Renal cortex interstitium (tissue), 11 donors: ENCODE measurements around the gene TPSAB1. TPM values are rescaled to one million over a fixed set of nuclear protein-coding genes. Genes with fewer than 3 reads are reported as not detected.
"Not testable (repeated sequence)": the region's sequence is repeated elsewhere in the genome, so short reads cannot be mapped to it uniquely, and the experiment has no call there.

Source experiments
- DNase-seq, 11 donors: peaks; one replicate each; pipeline ENCODE4 v3.0.0-alpha.2; 2013; ENCODE audit warnings: low read depth in 9 of 11, low spot score in 4 of 11; ENCODE audit errors: extremely low read depth in 1 of 11
- polyA plus RNA-seq, 3 donors: library from polyadenylated mRNA; unstranded; fragments of 120-200 nt; gene quantifications; one replicate each; pipeline ENCODE4 v1.2.1, GENCODE V29; 2013; ENCODE audit not compliant: insufficient read length in 3 of 3

The TPSAB1 gene
- polyA plus RNA-seq, 3 donors: 0.22 TPM; not detected in 2

- DNase-seq: no peak
Measured at GRCh38 chr16:1220841-1221627, 19.5 kb upstream of the TPSAB1 start.

DNA sequence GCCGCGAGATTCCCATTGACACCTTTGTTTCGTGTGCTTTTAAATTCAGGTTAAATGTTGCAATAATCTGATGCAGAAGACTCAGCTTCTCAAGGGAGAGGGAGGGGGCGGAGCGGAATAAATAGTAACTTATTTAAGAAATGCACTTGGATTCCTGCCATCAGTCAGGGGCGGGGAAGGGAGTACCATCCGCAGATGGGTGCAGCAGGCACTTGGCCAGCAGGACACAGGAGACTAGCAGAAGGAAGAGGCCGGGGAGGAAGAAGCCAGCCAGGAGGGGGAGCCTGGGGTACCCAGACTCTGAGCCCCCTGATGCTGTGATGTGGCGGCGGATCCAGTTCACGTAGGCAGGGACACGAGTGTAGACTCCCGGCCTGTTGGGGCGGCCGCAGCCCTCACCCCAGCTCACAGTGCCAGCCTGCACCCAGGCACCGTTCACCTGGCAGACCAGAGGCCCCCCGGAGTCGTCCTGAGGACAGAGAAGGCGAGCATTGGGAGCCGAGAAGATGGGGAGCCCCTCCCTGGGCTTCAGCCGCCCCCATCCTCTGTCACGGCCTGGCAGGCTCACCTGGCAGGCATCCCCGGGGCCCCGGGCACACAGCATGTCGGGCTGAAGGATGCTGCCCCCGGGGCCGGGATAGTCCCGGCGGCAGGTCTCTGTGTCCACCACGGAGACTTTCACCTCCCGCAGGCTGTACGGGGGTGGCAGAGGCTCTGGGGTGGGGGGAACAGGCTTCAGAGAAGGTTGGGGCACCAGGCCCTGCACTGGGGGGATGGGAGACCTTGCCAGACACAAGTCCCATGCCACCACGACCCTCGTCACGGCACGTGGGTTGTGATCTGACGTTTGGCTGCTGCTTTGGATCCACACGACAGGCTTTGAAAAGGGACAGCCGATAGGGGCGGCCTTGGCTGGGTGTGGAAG is 18.6 kb upstream of the TPSAB1 start:
- DNase-seq: no peak

DNA sequence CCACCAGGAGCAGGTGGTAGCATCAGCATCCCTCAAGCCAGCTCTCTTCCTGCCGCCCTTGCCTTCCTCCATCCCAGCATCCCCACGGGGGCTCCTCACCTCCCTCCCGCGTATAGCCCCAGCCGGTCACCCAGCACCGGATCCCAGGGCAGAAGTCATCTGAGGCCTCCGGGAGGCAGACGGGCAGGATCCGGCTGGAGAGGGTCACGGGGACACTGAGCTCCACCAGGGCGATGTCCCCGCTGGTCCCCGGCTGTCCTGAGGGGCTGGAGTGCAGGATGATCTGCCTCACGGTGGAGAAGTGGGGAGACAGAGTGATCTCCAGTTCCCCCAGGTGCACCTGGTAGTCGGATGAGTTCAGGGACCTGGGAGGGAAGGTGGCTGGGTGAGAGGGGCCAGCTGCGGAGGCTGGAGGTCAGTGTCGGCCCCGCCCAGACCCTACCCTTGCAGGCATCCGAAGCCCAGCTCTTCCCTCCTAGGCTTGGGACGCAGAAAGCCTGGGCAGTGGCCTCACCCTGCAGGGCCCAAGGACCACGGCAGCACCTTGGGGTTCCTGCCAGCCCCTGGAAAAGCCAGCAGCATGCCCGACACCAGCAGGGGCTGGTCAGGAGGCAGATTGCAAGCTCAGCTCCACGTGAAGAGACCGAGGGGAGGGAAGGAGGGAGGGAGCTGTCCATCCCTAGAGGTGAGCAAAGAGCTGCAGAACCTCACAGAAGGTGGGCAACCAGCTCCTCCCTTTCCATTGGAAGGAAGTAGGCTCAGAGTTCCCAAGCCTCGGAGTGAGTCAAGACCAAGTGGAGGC is 17.8 kb upstream of the TPSAB1 start:
- no peak for DNase-seq

DNA sequence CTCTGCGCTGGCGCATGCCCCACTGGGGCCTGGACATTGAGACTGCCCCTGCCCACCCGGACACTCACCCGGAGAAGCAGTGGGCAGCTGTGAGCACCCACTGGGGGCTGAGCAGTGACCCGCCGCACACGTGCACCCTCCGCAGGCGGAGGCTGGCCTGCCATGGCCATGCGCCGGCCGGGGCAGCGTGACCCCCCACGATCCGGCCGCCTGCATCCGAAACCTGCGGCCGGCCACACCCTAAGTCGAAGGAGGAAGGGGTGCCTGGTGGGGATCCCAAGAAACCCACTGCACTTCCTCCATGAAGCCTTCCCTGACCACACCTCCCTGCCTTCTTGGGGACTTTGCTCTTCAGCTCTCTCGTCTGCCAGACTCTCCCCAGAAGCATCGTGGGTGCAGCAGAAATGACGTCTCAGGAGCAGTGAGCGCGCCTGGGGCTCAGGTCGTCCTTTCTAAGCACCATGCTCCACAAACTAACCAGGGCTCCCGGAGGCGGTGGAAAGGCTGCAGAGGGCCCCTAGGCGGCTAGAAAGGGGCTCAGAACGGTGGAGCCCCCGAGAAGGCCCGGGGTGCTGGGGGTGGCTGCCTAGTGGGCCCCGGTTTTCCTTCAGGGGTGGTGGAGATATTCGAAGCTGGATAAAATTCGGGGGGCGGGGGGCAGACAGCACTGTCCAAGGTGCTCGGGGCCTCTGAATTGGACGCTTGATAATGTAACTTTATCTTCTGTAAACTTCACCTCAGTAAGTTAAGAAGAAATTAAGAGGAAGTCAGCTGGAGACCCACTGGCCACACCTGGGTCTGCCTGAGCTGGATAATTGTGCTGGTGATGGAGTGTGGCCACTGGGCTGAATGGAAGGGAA is 16.9 kb upstream of the TPSAB1 start:
- DNase-seq: no peak

DNA sequence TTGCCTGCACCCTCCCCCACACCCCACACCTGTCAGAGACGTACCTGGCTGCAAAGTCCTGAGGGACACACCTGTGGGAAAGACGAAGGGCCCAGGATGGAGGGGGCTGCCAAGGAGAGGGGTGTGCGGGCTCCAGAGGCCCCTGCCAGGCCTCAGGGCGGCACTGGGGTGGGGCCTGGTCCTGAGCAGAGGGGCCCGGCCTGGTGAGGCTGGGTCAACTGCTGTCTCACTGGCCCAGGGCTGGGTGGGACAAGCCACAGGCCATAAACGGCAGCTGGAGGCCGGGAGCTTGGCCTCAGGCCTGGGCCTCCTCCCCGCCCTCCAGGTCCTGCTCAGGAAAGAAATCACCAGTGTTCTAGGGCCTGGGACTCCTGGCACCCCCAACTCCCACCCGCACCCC is 15.9 kb upstream of the TPSAB1 start:
- DNase-seq: no peak

GRCh38 chr16:1225051-1225451 is 15.5 kb upstream of the TPSAB1 start, which contains the start of gene TPSG1:
Gene TPSG1, minus strand, starts transcription at chr16:1225268. Its CDS starts 16 bp downstream, at chr16:1225252.
- DNase-seq: no peak

- DNase-seq: not testable (repeated sequence)
Measured at GRCh38 chr16:1225728-1226311, 14.7 kb upstream of the TPSAB1 start.

DNA sequence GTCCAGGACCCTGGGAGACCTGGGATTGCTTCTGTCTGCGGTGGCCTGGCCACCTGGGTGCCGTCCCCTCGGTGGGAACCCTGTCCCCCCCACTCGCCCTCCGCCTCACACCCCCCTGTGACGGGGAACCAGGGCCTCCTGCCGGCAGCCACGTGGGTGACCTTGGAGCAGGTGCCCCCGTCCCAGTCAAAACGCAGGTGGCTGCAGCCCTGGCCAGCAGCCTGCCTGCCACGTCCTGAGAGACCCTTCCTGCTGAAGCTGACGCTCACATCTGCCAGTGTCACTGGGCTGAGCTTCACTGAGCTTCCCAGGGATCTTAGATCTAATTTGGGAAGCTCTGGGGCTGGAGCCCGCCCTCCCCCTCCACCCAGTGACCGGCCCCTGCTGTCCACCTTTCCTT is 13.8 kb upstream of the TPSAB1 start:
- DNase-seq: not testable (repeated sequence)

DNA sequence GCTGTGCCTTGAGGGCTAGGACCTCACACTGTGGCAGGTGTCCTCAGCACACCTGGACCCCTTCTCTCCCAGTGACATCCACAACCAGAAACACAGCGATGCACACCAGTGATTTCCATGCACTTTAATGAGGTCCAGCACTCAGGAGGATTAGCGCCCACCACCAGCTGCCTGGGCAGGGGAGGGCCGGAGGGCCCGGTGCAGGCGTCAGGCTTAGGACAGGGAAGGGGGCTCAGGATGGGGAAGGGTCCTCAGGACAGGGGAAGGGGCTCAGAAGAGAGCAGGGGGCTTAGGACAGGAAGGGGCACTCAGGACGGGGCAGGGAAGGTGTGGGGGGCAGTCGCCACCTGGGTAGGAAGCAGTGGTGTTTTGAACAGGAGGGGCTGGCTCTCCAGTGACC is 12.3 kb upstream of the TPSAB1 start:
- DNase-seq: not testable (repeated sequence)

GRCh38 chr16:1229476-1229875 is 11.0 kb upstream of the TPSAB1 start:
- DNase-seq: not testable (repeated sequence)

- DNase-seq: not testable (repeated sequence)
Measured at GRCh38 chr16:1230084-1230470, 10.4 kb upstream of the TPSAB1 start, which contains the start of gene TPSB2. Gene TPSB2, minus strand, starts transcription at chr16:1230184. Its CDS starts 233 bp downstream, at chr16:1229951.

GRCh38 chr16:1230471-1231212 is 9.9 kb upstream of the TPSAB1 start:
- DNase-seq: not testable (repeated sequence)

DNA sequence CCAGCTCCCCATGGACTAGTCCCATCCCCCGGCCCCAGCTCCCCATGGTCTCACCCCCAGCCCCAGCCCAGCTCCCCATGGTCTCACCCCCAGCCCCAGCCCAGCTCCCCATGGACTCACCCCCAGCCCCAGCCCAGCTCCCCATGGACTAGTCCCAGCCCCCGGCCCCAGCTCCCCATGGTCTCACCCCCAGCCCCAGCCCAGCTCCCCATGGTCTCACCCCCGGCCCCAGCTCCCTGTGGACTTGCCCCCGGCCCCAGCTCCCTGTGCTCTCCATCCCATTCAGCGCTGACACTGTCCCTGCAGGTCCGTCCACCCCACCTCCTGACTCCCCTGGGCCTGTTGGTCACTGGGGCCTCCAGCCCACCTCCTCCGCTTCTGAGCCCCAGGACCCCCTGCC is 9.2 kb upstream of the TPSAB1 start:
- DNase-seq: not testable (repeated sequence)

DNA sequence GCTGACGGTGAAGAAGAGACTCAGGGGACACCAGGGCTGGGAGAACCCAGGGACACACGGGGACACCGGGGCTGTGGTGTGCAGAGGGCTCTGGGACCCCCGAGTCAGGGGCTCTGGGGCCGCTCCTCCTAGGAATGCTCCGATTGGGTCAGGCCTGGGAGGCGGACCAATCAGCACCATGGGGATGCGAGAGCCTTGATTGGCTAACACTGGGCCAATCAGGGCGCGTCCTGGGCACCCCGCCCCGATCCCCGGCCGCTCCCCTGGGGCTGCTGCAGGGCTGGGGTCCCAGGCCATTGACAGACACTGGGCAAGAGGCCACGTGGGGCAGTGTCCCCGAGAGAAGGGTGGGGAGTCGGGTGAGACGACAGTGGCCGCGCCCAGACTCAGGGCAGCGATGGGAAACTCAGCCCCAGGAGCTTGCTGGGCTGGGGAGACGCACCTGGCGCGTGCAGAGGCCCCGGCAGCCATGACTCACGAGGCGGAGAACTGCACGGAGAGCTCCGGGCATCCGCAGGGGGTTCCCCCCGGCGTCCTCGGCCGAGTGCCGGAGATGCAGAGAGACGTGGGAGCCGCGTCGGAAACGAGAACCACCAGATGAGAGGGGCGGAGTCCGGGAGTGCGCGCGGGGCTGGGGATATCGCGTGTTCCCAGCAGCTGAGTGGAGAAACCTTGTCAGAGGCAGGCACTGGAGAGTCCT is 8.3 kb upstream of the TPSAB1 start:
- not testable (repeated sequence) for DNase-seq

GRCh38 chr16:1236659-1237058 is 3.8 kb upstream of the TPSAB1 start:
- DNase-seq: not testable (repeated sequence)

DNA sequence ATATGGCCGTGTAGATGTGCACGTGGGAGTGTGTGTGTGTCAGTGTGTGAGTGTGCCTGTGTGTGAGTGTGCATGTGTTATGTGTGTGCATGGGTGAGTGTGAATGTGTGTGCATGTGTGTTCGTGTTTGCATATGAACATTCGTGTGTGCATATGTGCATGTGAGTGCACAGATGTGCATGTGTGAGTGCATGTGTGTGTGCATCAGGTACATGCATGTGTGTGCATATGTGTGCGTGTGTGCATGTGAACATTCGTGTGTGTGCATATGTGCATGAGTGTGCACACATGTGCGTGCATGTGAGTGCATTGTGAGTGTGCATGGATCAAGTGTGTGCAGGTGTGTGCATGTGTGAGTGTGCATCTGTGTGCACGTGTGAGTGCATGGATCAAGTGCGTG is 2.5 kb upstream of the TPSAB1 start:
- DNase-seq: no peak

GRCh38 chr16:1238909-1239308 is 1.6 kb upstream of the TPSAB1 start:
- not testable (repeated sequence) for DNase-seq
